K562 (cell line): Measurements from ENCODE around the gene NPIPA5.
"Not testable (repeated sequence)": the region's sequence is repeated elsewhere in the genome, so short reads cannot be mapped to it uniquely, and the experiment has no call there.

Experiments
- CBX2 ChIP-seq: fragments of 200-600 bp; sonication (generic); IDR thresholded peaks from one replicate; pipeline ENCODE4 v1.6.1; 2012; ENCODE audit warnings: mild to moderate bottlenecking, low read length, inconsistent platforms; ENCODE audit not compliant: insufficient read depth, poor library complexity, severe bottlenecking
- DDX20 ChIP-seq: fragments of 450-650 bp; IDR thresholded peaks from 2 replicates; pipeline ENCODE4 v1.6.1; 2016; ENCODE audit warnings: missing genetic modification characterization, low read depth, mild to moderate bottlenecking, missing compliant biosample characterization, moderate library complexity
- POLR2AphosphoS5 ChIP-seq: IDR thresholded peaks from 2 replicates; pipeline ENCODE4 v1.6.1; 2011; ENCODE audit warnings: mild to moderate bottlenecking, low read depth, low read length, moderate library complexity; ENCODE audit not compliant: control insufficient read depth, insufficient read depth
- RAD21 ChIP-seq, 2 experiments: fragments of 250-450 bp in 1 of 2; fragments of 450-650 bp in 1 of 2; sonication (Bioruptor Pico) in 1 of 2; formaldehyde crosslinking in 1 of 2; IDR thresholded peaks in 1 of 2; conservative IDR thresholded peaks in 1 of 2; 2 replicates each; pipeline versions ENCODE4 v1.4.0 to v1.8.0; 2020 to 2022; ENCODE audit warnings: mild to moderate bottlenecking in 2 of 2, moderate library complexity in 1 of 2
- RB1 ChIP-seq: fragments of 450-650 bp; IDR thresholded peaks from 2 replicates; pipeline ENCODE4 v1.6.1; 2017; ENCODE audit warnings: low read depth, mild to moderate bottlenecking
- SIX5 ChIP-seq, 2 experiments: IDR thresholded peaks; 2 replicates each; pipeline ENCODE4 v1.6.1; 2011; ENCODE audit warnings: low read length in 2 of 2, borderline replicate concordance in 1 of 2, low read depth in 1 of 2, mild to moderate bottlenecking in 1 of 2, moderate library complexity in 1 of 2; ENCODE audit not compliant: insufficient read depth in 1 of 2
- ZKSCAN1 ChIP-seq: fragments of 150-350 bp; IDR thresholded peaks from 2 replicates; pipeline ENCODE4 v1.6.1; 2016; ENCODE audit warnings: low read depth, low read length
- ZNF232 ChIP-seq: sonication (generic); formaldehyde crosslinking; IDR thresholded peaks from 2 replicates; pipeline ENCODE4 v1.8.0; 2022; ENCODE audit warnings: mild to moderate bottlenecking, missing genetic modification reagents
- TF ChIP-seq, protein P1 (sequence below), 3 experiments: IDR thresholded peaks in 2 of 3; conservative IDR thresholded peaks in 1 of 3; 2 replicates each; pipeline ENCODE4 v1.5.1; 2011 to 2012; ENCODE audit warnings: low read length in 3 of 3, mild to moderate bottlenecking in 3 of 3, control low read depth in 2 of 3, improper control_type of control experiment in 1 of 3, inconsistent platforms in 1 of 3, low read depth in 1 of 3, mixed read lengths in 1 of 3, moderate library complexity in 1 of 3; ENCODE audit not compliant: insufficient read depth in 2 of 3

DNA sequence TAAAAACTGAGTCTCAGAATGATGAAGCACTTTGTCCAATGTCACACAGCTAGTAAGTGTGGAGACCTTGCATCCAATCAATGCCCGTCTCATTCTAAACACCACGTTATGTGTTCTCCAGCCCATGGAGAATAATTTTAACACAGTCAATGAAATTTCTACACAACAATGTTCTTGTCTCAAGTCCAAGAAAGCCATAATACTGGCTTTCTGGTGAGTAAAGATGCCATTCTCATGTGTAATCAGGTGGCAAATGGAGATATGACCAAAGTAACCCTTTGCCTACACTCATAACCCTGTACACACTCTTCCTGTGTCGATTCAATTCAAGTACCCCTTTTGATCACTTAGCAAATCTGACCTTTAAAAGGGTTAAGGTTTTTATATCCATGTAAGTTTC, 4.7 kb upstream of the NPIPA5 start:
- not testable (repeated sequence) for TF ChIP-seq SIX5 (IDR thresholded peaks at IDR 0.05; ENCODE audit: borderline replicate concordance in 1 of 2, insufficient read depth in 1 of 2, low read depth in 1 of 2, low read length in 2 of 2); DDX20; RB1; CBX2; ZKSCAN1; ZNF232; POLR2AphosphoS5; RAD21 (CRISPR knock-in tag; conservative IDR thresholded peaks at IDR 0.05 in 1 of 2, IDR thresholded peaks at IDR 0.05 in 1 of 2)
- TF ChIP-seq, protein P1, sequence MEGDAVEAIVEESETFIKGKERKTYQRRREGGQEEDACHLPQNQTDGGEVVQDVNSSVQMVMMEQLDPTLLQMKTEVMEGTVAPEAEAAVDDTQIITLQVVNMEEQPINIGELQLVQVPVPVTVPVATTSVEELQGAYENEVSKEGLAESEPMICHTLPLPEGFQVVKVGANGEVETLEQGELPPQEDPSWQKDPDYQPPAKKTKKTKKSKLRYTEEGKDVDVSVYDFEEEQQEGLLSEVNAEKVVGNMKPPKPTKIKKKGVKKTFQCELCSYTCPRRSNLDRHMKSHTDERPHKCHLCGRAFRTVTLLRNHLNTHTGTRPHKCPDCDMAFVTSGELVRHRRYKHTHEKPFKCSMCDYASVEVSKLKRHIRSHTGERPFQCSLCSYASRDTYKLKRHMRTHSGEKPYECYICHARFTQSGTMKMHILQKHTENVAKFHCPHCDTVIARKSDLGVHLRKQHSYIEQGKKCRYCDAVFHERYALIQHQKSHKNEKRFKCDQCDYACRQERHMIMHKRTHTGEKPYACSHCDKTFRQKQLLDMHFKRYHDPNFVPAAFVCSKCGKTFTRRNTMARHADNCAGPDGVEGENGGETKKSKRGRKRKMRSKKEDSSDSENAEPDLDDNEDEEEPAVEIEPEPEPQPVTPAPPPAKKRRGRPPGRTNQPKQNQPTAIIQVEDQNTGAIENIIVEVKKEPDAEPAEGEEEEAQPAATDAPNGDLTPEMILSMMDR (IDR thresholded peaks at IDR 0.05 in 2 of 3, conservative IDR thresholded peaks at IDR 0.05 in 1 of 3; ENCODE audit: insufficient read depth in 2 of 3, low read depth in 1 of 3, low read length in 3 of 3) = not testable (repeated sequence)
